ENCODE data around the gene WBP1. TPM values are rescaled to one million over a fixed set of nuclear protein-coding genes. Genes with fewer than 3 reads are reported as not detected.
"Not testable (repeated sequence)": the region's sequence is repeated elsewhere in the genome, so short reads cannot be mapped to it uniquely, and the experiment has no call there.

The WBP1 gene
- total RNA-seq, 4 donors from 2014 or later, result 10.7 to 17.5 (median 16.5) TPM

GRCh38 chr2:74462054-74462785, 4.0 kb downstream of the WBP1 start:
- intact Hi-C loops (cut with DNase I; ENCODE audit: low total_unique reads), result no loop called here
- no peak overlapping the region for H3K27ac ChIP-seq
- no peaks in the 10 kb centered on the region for H3K9me3 ChIP-seq
- peaks cover 0 to 20% of the 10 kb centered on the region in 2 donors for H3K36me3 ChIP-seq
- DNase-seq (no peak), ATAC-seq (no peak)
- no peak overlapping the region for H3K4me3 ChIP-seq
- H3K27me3 ChIP-seq, result no peaks in the 10 kb centered on the region
- peaks cover 20 to 25% of the 10 kb centered on the region in 2 donors for H3K4me1 ChIP-seq
- in situ Hi-C loops (cut with MboI; ENCODE audit: low sequenced_read_pairs in 4 of 4), result loop anchor here in 1 of 4 donors (25.0 kb wide), 1 partner anchor 375 kb away; the partner anchor contains the start of gene HK2
- TF ChIP-seq, protein P1, sequence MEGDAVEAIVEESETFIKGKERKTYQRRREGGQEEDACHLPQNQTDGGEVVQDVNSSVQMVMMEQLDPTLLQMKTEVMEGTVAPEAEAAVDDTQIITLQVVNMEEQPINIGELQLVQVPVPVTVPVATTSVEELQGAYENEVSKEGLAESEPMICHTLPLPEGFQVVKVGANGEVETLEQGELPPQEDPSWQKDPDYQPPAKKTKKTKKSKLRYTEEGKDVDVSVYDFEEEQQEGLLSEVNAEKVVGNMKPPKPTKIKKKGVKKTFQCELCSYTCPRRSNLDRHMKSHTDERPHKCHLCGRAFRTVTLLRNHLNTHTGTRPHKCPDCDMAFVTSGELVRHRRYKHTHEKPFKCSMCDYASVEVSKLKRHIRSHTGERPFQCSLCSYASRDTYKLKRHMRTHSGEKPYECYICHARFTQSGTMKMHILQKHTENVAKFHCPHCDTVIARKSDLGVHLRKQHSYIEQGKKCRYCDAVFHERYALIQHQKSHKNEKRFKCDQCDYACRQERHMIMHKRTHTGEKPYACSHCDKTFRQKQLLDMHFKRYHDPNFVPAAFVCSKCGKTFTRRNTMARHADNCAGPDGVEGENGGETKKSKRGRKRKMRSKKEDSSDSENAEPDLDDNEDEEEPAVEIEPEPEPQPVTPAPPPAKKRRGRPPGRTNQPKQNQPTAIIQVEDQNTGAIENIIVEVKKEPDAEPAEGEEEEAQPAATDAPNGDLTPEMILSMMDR (IDR thresholded peaks at IDR 0.05 in 4 of 5, conservative IDR thresholded peaks at IDR 0.05 in 1 of 5), result no peak
- TF ChIP-seq POLR2A (IDR thresholded peaks at IDR 0.05), result no peak

DNA sequence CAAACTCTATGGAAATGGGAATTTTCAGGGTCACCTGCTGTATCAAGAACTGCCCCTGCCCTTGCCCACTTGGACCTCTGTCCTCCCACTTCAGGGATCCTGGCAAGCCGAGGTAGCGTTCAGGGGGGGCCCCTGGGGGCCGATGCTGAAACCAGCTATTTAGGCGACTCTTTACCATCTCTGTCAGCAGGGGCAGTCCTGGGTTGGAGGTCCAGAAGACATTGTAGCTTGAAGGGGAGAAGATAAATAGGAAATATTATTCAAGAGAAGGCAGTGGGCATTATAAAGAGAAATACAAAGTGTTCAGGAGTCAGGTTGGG, 4.5 kb downstream of the WBP1 start:
- TF ChIP-seq, protein P1 (IDR thresholded peaks at IDR 0.05 in 4 of 5, conservative IDR thresholded peaks at IDR 0.05 in 1 of 5), result no peak
- no peak for TF ChIP-seq POLR2A (IDR thresholded peaks at IDR 0.05)
- Histone ChIP-seq H3K9me3 (no peaks in the 10 kb centered on the region), H3K4me1 (peaks cover 19 to 23% of the 10 kb centered on the region in 2 donors), H3K27ac (no peak overlapping the region), H3K27me3 (no peaks in the 10 kb centered on the region), H3K4me3 (no peak overlapping the region), H3K36me3 (peaks cover 0 to 20% of the 10 kb centered on the region in 2 donors)
- no peak for DNase-seq
- intact Hi-C loops (cut with DNase I; ENCODE audit: low total_unique reads), result no loop called here
- in situ Hi-C loops (cut with MboI; ENCODE audit: low sequenced_read_pairs in 4 of 4), result loop anchor here in 1 of 4 donors (25.0 kb wide), 1 partner anchor 375 kb away; the partner anchor contains the start of gene HK2
- no peak for ATAC-seq

- H3K36me3 ChIP-seq, result peaks cover 0 to 20% of the 10 kb centered on the region in 2 donors
- no peak for TF ChIP-seq POLR2A (IDR thresholded peaks at IDR 0.05)
- TF ChIP-seq, protein P1 (IDR thresholded peaks at IDR 0.05 in 4 of 5, conservative IDR thresholded peaks at IDR 0.05 in 1 of 5), result no peak
- peak overlapping the region; percentile 91 to 95 (median 94) for H3K4me3 ChIP-seq
- in situ Hi-C loops (cut with MboI; ENCODE audit: low sequenced_read_pairs in 4 of 4) (loop anchor here in 1 of 4 donors (25.0 kb wide), 1 partner anchor 373 kb away; the partner anchor contains the start of gene HK2), intact Hi-C loops (cut with DNase I; ENCODE audit: low total_unique reads) (no loop called here)
- ATAC-seq (no peak), DNase-seq (no peak)
- H3K4me1 ChIP-seq, result peaks cover 13 to 16% of the 10 kb centered on the region in 2 donors
- H3K27me3 ChIP-seq, result no peaks in the 10 kb centered on the region
- peak overlapping the region; percentile 84 to 93 (median 89) for H3K27ac ChIP-seq
- H3K9me3 ChIP-seq, result no peaks in the 10 kb centered on the region
Observed at GRCh38 chr2:74464406-74464805, 6.2 kb downstream of the WBP1 start.

- in situ Hi-C loops (cut with MboI; ENCODE audit: low sequenced_read_pairs in 4 of 4), result loop anchor here in 1 of 4 donors (25.0 kb wide), 1 partner anchor 367 kb away; the partner anchor contains the start of gene HK2
- H3K27me3 ChIP-seq; intact Hi-C loops (cut with DNase I; ENCODE audit: low total_unique reads); DNase-seq; H3K4me3 ChIP-seq; H3K9me3 ChIP-seq; ATAC-seq: not testable (repeated sequence)
- peak overlapping the region in 2 of 4 donors; percentile 22 to 47 for H3K27ac ChIP-seq
- peaks cover 0 to 17% of the 10 kb centered on the region in 2 donors for H3K36me3 ChIP-seq
- H3K4me1 ChIP-seq, result peaks cover 24 to 31% of the 10 kb centered on the region in 2 donors
Observed at GRCh38 chr2:74470742-74471141, 12.5 kb downstream of the WBP1 start.

- Histone ChIP-seq H3K4me1 (peaks cover 20 to 25% of the 10 kb centered on the region in 2 donors), H3K27me3 (no peaks in the 10 kb centered on the region), H3K36me3 (peaks cover 0 to 17% of the 10 kb centered on the region in 2 donors), H3K27ac (peak overlapping the region; percentile 79 to 90 (median 87)), H3K4me3 (peak overlapping the region; percentile 67 to 88 (median 79)), H3K9me3 (no peaks in the 10 kb centered on the region)
- TF ChIP-seq POLR2A (IDR thresholded peaks at IDR 0.05), result no peak
- TF ChIP-seq, protein P1 (IDR thresholded peaks at IDR 0.05 in 4 of 5, conservative IDR thresholded peaks at IDR 0.05 in 1 of 5), result no peak
- DNase-seq, result no peak
- in situ Hi-C loops (cut with MboI; ENCODE audit: low sequenced_read_pairs in 4 of 4) (loop anchor here in 1 of 4 donors (25.0 kb wide), 1 partner anchor 366 kb away; the partner anchor contains the start of gene HK2), intact Hi-C loops (cut with DNase I; ENCODE audit: low total_unique reads) (loop anchor here (1.0 kb wide), 1 partner anchor 17 kb away; no protein-coding TSS in a partner anchor)
- peak in 1 of 2 donors; percentile 5 for ATAC-seq
Observed at GRCh38 chr2:74471332-74472065, 13.3 kb downstream of the WBP1 start.

All from gastrocnemius medialis (tissue), 4 donors.